HCT116 (cell line): ENCODE measurements around the gene ZNF473.

ENCODE experiments used
- EZH2 ChIP-seq: fragments of 200-600 bp; sonication (generic); IDR thresholded peaks from 2 replicates; pipeline ENCODE4 v1.6.1; 2017; ENCODE audit warnings: antibody characterized with exemption, mixed run types
- JUND ChIP-seq: IDR thresholded peaks from 2 replicates; pipeline ENCODE4 v1.6.1; 2012
- POLR2AphosphoS5 ChIP-seq: IDR thresholded peaks from 2 replicates; pipeline ENCODE4 v1.6.1; 2011; ENCODE audit warnings: mild to moderate bottlenecking, low read depth, low read length, moderate library complexity
- RAD21 ChIP-seq: IDR thresholded peaks from 2 replicates; pipeline ENCODE4 v1.6.1; 2012; ENCODE audit warnings: low read depth, mild to moderate bottlenecking
- SP1 ChIP-seq: IDR thresholded peaks from 2 replicates; pipeline ENCODE4 v1.6.1; 2012; ENCODE audit warnings: low read depth
- TCF7L2 ChIP-seq: IDR thresholded peaks from 2 replicates; pipeline ENCODE4 v1.7.0; 2011; ENCODE audit warnings: borderline replicate concordance, inconsistent platforms; ENCODE audit not compliant: insufficient read depth, insufficient read length; ENCODE audit errors: extremely low read depth
- ZFX ChIP-seq: fragments of 450-650 bp; IDR thresholded peaks from 2 replicates; pipeline ENCODE4 v1.6.1; 2017
- TF ChIP-seq, protein P1 (sequence below), 3 experiments: fragments of 200-600 bp in 1 of 3; sonication (generic) in 1 of 3; IDR thresholded peaks in 2 of 3; conservative IDR thresholded peaks in 1 of 3; 2 replicates each; pipeline ENCODE4 v1.5.1; 2012 to 2017; ENCODE audit warnings: low read depth in 2 of 3, low read length in 2 of 3, antibody characterized with exemption in 1 of 3, borderline replicate concordance in 1 of 3, control low read depth in 1 of 3, mild to moderate bottlenecking in 1 of 3, mixed read lengths in 1 of 3, mixed run types in 1 of 3, moderate library complexity in 1 of 3; ENCODE audit not compliant: insufficient read depth in 1 of 3
- TF ChIP-seq, protein P2 (sequence below): IDR thresholded peaks from 2 replicates; pipeline ENCODE4 v1.6.1; 2012; ENCODE audit warnings: low read depth
- TF ChIP-seq, protein P3 (sequence below): IDR thresholded peaks from 2 replicates; pipeline ENCODE4 v1.6.1; 2012

DNA sequence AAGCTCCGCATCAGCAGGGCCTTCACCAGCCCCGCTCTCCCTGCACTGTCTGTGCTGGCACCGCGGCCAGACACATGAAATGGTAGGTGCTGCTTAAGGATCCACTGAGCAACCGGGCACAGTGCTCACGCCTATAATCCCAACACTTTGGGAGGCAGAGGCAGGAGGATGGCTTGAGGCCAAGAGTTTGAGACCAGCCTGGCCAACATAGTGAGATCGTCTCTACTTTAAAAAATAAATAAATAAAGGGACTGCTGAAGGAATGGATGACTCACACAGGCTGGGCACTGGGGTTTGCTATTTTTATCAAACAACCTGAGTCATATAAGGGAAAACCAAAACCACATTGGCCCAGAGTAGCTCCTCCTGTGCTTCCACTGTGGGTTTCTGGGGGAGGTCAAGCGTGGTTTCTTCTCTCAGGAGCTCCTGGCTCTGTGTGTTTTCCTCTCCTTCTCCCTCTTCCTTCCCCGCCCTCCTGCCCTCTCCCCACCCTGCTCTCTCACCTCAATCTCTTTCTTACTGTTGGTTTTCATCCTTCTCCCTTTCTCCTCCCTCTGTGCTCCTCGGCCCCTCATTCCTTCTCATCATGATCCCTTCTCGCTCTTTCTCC is 21.9 kb upstream of the ZNF473 start:
- TF ChIP-seq EZH2 (no peak), SP1 (peak; percentile 77), TCF7L2 (no peak), JUND (peak; percentile 91), POLR2AphosphoS5 (peak; percentile 62; the same call in 1 of the 2 replicates), RAD21 (no peak; the same call in 1 of the 2 replicates), ZFX (no peak)
- TF ChIP-seq, protein P1, sequence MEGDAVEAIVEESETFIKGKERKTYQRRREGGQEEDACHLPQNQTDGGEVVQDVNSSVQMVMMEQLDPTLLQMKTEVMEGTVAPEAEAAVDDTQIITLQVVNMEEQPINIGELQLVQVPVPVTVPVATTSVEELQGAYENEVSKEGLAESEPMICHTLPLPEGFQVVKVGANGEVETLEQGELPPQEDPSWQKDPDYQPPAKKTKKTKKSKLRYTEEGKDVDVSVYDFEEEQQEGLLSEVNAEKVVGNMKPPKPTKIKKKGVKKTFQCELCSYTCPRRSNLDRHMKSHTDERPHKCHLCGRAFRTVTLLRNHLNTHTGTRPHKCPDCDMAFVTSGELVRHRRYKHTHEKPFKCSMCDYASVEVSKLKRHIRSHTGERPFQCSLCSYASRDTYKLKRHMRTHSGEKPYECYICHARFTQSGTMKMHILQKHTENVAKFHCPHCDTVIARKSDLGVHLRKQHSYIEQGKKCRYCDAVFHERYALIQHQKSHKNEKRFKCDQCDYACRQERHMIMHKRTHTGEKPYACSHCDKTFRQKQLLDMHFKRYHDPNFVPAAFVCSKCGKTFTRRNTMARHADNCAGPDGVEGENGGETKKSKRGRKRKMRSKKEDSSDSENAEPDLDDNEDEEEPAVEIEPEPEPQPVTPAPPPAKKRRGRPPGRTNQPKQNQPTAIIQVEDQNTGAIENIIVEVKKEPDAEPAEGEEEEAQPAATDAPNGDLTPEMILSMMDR (IDR thresholded peaks at IDR 0.05 in 2 of 3, conservative IDR thresholded peaks at IDR 0.05 in 1 of 3; ENCODE audit: borderline replicate concordance in 1 of 3, insufficient read depth in 1 of 3, low read depth in 2 of 3, low read length in 2 of 3): no peak
- TF ChIP-seq, protein P2, sequence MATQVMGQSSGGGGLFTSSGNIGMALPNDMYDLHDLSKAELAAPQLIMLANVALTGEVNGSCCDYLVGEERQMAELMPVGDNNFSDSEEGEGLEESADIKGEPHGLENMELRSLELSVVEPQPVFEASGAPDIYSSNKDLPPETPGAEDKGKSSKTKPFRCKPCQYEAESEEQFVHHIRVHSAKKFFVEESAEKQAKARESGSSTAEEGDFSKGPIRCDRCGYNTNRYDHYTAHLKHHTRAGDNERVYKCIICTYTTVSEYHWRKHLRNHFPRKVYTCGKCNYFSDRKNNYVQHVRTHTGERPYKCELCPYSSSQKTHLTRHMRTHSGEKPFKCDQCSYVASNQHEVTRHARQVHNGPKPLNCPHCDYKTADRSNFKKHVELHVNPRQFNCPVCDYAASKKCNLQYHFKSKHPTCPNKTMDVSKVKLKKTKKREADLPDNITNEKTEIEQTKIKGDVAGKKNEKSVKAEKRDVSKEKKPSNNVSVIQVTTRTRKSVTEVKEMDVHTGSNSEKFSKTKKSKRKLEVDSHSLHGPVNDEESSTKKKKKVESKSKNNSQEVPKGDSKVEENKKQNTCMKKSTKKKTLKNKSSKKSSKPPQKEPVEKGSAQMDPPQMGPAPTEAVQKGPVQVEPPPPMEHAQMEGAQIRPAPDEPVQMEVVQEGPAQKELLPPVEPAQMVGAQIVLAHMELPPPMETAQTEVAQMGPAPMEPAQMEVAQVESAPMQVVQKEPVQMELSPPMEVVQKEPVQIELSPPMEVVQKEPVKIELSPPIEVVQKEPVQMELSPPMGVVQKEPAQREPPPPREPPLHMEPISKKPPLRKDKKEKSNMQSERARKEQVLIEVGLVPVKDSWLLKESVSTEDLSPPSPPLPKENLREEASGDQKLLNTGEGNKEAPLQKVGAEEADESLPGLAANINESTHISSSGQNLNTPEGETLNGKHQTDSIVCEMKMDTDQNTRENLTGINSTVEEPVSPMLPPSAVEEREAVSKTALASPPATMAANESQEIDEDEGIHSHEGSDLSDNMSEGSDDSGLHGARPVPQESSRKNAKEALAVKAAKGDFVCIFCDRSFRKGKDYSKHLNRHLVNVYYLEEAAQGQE: no peak
- TF ChIP-seq, protein P3, sequence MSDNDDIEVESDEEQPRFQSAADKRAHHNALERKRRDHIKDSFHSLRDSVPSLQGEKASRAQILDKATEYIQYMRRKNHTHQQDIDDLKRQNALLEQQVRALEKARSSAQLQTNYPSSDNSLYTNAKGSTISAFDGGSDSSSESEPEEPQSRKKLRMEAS: peak; percentile 27; the same call in 1 of the 2 replicates
